GM19395 (cell line): ENCODE results near the gene CDKL5.

Source experiments
- ATAC-seq: cut with Tn5 transposase; IDR thresholded peaks from one replicate; pipeline ENCODE4 v1.9.1; 2021; ENCODE audit warnings: mild to moderate bottlenecking, moderate library complexity; ENCODE audit not compliant: unreplicated experiment

The CDKL5 gene

GRCh38 chrX:18682979-18683387, 257.6 kb downstream of the CDKL5 start:
- no peak for ATAC-seq

DNA sequence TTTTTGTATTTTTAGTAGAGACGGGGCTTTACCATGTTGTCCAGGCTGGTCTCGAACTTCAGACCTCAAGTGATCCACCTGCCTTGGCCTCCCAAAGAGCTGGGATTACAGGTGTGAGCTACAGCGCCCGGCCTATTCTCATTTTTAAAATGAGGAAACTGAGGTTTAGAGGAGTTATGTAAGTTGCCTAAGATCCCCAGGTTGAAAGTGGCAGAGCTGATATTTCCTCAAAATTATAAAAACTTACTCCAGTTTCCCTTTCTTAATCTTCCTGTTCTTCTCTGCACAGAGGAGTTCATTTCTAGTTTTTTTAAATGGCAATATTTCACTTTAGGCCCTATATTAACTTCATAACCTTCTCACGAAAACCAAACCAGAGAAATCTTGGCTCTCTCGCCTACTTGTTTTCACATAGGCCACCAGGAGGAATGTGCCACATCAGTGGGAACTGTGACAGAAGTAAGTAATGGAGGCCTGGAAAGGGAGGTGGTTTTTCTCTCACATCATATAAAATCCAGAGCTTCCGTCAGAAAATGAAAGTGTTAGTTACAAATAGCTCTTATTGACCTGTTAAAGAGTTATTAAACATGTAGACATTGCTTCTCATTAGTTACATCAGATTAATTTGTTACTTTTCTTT, 262.6 kb downstream of the CDKL5 start:
- no peak for ATAC-seq

DNA sequence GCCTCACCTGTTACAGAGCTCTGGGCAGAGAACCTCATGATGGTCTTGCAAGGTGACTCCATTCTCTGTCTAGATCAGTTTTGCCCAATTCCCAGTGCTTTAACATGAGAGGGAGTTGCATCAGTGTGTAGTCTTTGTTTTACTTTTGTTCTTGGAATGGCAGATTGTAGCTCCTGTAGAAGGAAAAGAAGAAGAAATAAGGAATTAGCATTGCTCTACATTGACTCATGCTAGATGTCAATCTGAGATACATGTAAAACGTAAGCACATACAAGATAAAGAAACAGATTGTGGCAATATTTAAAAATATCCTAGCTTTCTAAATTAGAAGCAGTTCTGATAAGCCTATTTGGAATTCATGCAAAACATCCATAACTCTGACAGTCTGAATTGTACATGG, 266.0 kb downstream of the CDKL5 start:
- ATAC-seq = no peak

DNA sequence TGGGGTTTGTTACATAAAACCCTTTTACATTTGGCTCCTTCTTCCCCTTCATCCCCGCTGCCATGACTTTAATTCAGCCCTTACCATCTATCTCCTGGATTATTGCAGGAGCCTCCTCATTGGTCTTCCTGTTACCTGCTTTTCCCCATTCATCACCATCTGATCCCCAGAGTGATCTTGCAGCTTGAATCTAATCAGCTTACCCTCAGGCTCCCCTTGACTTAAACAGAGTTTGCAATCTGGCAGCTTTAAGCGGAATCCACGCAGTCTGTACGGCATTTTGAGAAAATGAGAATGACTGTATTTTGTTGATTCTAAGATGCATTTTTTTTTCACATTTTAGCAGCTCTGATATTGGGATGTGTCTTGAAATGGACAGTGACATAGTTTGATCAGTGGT, 267.1 kb downstream of the CDKL5 start:
- ATAC-seq = no peak

- ATAC-seq = no peak
Measured at GRCh38 chrX:18696653-18697052, 271.2 kb downstream of the CDKL5 start.

DNA sequence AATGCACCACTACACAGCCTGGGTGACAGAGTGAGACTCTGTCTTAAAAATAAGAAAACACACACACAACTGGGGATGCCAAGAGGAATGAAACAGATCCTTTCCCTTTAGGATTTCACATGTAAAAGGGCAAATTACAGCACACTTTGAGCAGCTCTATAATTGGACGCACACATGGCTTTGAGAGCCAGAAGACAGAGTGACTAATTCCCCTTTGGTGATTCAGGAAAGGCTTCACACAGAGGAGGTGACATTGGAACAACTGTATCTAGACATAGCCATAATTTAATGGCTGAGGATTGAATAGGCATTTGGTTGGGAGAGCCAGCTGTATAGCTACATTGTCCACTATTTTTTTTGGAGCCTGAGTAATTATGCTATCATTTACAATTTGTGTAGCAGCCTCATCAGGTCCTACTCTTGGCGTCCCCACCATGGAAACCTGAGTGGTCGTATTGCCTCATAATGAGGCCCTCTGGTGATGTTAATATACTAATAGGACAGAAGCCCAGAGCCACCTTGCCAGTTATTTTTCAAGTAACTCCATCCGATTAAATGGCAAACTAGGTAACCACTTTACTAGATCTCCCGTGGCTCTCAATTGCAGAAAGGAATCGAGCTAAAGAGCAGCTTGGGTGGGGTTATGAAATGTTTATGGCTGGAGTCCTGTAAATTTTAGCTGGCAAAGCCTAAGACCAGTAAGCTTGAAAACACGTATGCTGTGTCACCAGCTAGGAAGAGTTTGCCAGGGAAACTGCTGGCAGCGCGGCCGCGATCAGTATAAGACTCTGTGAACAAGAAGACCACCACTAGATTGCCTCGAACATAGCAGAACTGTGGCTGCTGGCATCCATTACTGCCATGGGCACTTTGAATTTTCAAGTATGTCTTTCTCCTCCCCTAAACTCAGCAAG, 273.6 kb downstream of the CDKL5 start:
- ATAC-seq = no peak

GRCh38 chrX:18701621-18702361, 276.4 kb downstream of the CDKL5 start:
- no peak for ATAC-seq

- ATAC-seq = no peak
Measured at GRCh38 chrX:18702362-18703195, 277.2 kb downstream of the CDKL5 start.
